ENCODE measurements around the gene AMBP. TPM values are rescaled to one million over a fixed set of nuclear protein-coding genes. Genes with fewer than 3 reads are reported as not detected.

AMBP gene
- total RNA-seq, 1 donor from 2014 or later: 1.5 TPM

- no peak for DNase-seq (ENCODE audit: low read depth)
Observed at GRCh38 chr9:114012126-114012525, 66.0 kb downstream of the AMBP start.

- no peak for DNase-seq (ENCODE audit: low read depth)
Observed at GRCh38 chr9:114011313-114011712, 66.8 kb downstream of the AMBP start.

Other genes with a start within 250 kb of the AMBP start
- gene ZNF618, start 202.0 kb downstream of the AMBP start, total RNA-seq: 3.8 and 4.9 TPM in 2 replicates
- not detected in 2 replicates for gene KIF12, start 21.0 kb upstream of the AMBP start, total RNA-seq
- 2.9 and 3.5 TPM in 2 replicates for gene COL27A1, start 77.2 kb upstream of the AMBP start, total RNA-seq
- gene ORM1, start 244.8 kb upstream of the AMBP start, total RNA-seq: not detected in 2 replicates

Measured in myocyte (in vitro differentiated cells).